Measurements from ENCODE around the gene KCNAB1. TPM values are rescaled to one million over a fixed set of nuclear protein-coding genes. Genes with fewer than 3 reads are reported as not detected.
"Not testable (repeated sequence)": the region's sequence is repeated elsewhere in the genome, so short reads cannot be mapped to it uniquely, and the experiment has no call there.

Gene KCNAB1
- total RNA-seq, 2 experiments from 2014 or later = 0.09 TPM; not detected in 1

DNA sequence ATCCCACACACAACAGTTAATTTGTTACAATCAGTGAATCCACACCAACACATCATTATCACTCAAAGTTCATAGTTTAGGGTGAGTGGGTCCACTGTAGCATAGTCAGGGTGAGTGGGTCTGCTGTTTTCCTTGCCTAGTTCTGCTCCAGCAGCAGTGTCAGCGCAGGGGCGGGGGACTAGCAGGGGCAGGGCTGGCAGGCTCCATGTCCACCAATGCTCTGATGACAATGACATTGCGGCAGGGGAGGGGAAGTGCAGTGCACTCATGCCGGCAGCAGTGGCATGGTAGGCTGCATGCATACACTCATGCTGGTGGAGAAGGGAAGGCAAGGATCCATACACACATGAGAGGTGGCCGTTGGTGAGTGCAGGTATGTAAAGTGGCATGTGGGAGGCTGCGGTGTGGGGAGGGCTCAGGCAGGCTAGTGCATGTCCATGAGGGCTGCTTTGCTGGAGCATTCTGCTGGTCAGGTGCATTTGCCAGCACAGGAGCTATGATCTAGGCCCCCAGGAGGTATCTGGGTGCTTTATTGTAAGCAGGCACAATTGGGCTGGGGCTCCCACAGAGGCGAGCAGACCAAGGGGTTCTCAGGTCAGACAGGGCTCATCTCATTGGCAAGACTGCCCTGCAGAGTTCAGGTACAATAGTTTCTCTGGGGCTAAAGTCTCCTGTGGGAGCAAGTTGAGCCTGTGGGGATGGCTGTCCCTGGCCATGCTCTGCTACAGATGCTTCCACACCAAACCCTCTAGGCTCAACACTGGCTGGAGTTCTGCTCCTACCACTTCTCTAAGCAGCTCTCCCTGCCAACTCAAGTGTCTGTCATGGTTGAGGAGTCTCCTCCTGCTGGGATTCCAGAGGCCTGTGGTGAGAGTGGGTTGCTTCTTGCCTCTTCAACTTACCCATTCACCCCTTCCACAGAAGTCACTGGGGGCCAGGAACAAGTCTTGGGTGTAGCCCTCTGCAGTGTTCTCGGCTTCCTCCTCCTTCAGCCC is 81.3 kb downstream of the KCNAB1 start:
- DNase-seq = no peak
- H3K4me3 Mint-ChIP-seq = no peak overlapping the region
- H3K27ac Mint-ChIP-seq = no peak overlapping the region
- POLR2A ChIA-PET = no interaction called here
- H3K9me3 Mint-ChIP-seq = no peaks in the 10 kb centered on the region
- no peak for ATAC-seq (ENCODE audit: low read depth)
- H3K4me1 Mint-ChIP-seq = peaks cover 3% of the 10 kb centered on the region
- peaks cover 4% of the 10 kb centered on the region for H3K27me3 Mint-ChIP-seq
- H3K36me3 Mint-ChIP-seq = no peaks in the 10 kb centered on the region

GRCh38 chr3:156206157-156206556 is 85.8 kb downstream of the KCNAB1 start:
- H3K36me3 Mint-ChIP-seq = no peaks in the 10 kb centered on the region
- no peaks in the 10 kb centered on the region for H3K9me3 Mint-ChIP-seq
- H3K27ac Mint-ChIP-seq = no peak overlapping the region
- ATAC-seq (ENCODE audit: low read depth) (no peak), DNase-seq (no peak)
- H3K27me3 Mint-ChIP-seq = peaks cover 4% of the 10 kb centered on the region
- POLR2A ChIA-PET = no interaction called here
- H3K4me3 Mint-ChIP-seq = no peak overlapping the region
- H3K4me1 Mint-ChIP-seq = peaks cover 3% of the 10 kb centered on the region

- H3K36me3 Mint-ChIP-seq = no peaks in the 10 kb centered on the region
- POLR2A ChIA-PET = no interaction called here
- no peak overlapping the region for H3K4me3 Mint-ChIP-seq
- ATAC-seq (ENCODE audit: low read depth) (no peak), DNase-seq (no peak)
- H3K27me3 Mint-ChIP-seq = peaks cover 2% of the 10 kb centered on the region
- no peak overlapping the region for H3K27ac Mint-ChIP-seq
- H3K9me3 Mint-ChIP-seq = no peaks in the 10 kb centered on the region
- peaks cover 3% of the 10 kb centered on the region for H3K4me1 Mint-ChIP-seq
Measured at GRCh38 chr3:156207802-156208685, 87.7 kb downstream of the KCNAB1 start.

DNA sequence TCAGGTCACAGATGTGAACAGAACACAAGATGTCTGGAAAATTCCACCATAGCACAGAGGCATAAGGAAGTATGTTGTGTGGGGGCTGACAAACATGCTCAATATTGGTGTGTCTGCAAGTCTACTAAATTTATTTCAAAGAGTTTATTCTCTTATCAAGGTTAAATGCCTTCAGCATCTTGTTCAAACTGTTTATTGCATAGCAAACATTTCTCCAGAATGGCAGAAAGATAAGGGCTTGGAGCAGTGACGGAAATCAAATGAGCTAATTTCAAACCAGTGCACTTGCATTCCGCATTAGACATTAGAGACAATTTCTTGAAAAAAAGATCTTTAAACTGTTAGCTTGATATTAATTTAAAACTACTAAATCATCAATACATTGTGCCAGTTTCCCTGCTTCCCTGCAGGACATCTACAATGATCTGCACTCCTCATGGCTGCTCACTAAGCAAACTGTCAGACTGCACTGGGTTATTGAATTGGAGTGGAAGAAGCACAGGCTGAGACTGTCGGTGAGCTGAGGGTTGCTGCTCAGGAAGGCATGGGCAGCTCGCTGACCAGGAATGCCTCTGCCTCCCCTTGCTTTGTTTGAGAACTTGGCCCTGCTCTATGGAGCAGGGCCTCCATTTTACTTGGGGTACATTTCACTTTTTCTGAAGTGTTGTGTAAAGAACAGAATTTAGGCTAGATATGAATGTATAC is 89.4 kb downstream of the KCNAB1 start:
- H3K27ac Mint-ChIP-seq = no peak overlapping the region
- no peak overlapping the region for H3K4me3 Mint-ChIP-seq
- no peaks in the 10 kb centered on the region for H3K9me3 Mint-ChIP-seq
- POLR2A ChIA-PET = no interaction called here
- DNase-seq (no peak), ATAC-seq (ENCODE audit: low read depth) (no peak)
- no peaks in the 10 kb centered on the region for H3K27me3 Mint-ChIP-seq
- H3K36me3 Mint-ChIP-seq = no peaks in the 10 kb centered on the region
- H3K4me1 Mint-ChIP-seq = peaks cover 3% of the 10 kb centered on the region

DNA sequence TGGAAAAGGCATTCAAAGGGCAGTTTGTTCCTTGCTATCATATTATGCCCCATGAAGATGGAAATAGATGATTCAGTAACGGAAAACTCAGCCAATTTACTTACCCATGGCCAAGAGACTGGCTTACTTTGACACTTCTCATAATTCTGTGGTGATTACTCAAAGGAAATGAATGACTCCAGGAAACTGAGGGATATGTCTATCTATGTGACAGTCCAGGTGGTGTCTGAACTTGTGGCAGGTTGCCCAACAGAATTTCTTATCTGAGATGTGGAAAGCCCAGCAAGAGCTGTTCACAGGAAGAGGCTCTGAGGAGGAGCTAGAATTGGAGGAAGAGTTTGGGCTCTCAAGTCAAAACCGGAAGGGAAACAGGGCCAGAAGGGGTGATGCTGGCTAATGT is 91.2 kb downstream of the KCNAB1 start:
- Mint-ChIP-seq H3K36me3 (no peaks in the 10 kb centered on the region), H3K4me1 (no peaks in the 10 kb centered on the region), H3K27ac (no peak overlapping the region), H3K27me3 (peaks cover 2% of the 10 kb centered on the region), H3K4me3 (no peak overlapping the region), H3K9me3 (no peaks in the 10 kb centered on the region)
- DNase-seq (no peak), ATAC-seq (ENCODE audit: low read depth) (no peak)
- POLR2A ChIA-PET = no interaction called here

DNA sequence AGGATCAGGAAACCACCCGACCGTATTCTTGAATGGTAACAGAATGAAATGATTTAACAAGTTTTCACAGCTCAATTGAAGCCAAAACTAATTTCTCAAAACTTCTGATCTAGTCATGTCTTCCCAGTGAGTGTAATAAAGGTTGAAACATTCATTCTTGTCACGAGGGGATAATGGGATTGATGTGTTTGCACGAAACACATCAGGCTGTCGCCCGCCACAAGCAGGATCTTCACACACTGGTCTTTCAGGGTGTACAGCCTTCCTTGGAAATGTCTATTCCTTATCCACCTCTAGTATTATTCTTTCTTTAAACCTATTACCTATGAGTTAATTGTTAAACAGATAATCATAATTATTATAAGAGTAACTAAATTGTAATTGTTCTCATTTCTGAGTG is 94.3 kb downstream of the KCNAB1 start:
- no peak for DNase-seq
- no peak for ATAC-seq (ENCODE audit: low read depth)
- POLR2A ChIA-PET = no interaction called here
- Mint-ChIP-seq H3K4me3 (no peak overlapping the region), H3K9me3 (no peaks in the 10 kb centered on the region), H3K27me3 (peaks cover 5% of the 10 kb centered on the region), H3K4me1 (no peaks in the 10 kb centered on the region), H3K36me3 (no peaks in the 10 kb centered on the region), H3K27ac (no peak overlapping the region)

DNA sequence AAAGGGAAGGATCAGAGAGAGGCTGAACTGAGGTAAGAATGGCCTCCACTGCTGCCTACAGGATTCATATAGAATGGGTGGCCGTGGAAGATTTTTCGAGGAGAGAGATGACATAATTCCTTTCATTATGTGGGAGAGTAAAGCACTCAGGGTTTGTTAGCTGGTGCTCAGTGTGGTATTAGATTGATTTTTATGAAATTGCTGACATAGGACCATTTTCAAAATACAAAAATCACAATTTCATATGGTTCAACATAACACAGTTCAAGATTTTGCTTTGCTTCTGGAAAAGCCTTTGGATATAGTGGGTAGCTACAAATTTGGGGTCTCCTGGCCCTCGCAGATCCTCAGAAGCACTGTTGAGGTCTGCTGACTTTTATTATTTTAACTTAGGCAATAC is 95.4 kb downstream of the KCNAB1 start:
- ATAC-seq (ENCODE audit: low read depth) (no peak), DNase-seq (no peak)
- H3K36me3 Mint-ChIP-seq = no peaks in the 10 kb centered on the region
- POLR2A ChIA-PET = no interaction called here
- H3K4me1 Mint-ChIP-seq = no peaks in the 10 kb centered on the region
- H3K4me3 Mint-ChIP-seq = no peak overlapping the region
- H3K9me3 Mint-ChIP-seq = no peaks in the 10 kb centered on the region
- H3K27ac Mint-ChIP-seq = no peak overlapping the region
- peaks cover 5% of the 10 kb centered on the region for H3K27me3 Mint-ChIP-seq

- Mint-ChIP-seq H3K27ac (no peak overlapping the region), H3K9me3 (no peaks in the 10 kb centered on the region), H3K27me3 (peaks cover 5% of the 10 kb centered on the region), H3K4me3 (no peak overlapping the region), H3K4me1 (no peaks in the 10 kb centered on the region), H3K36me3 (no peaks in the 10 kb centered on the region)
- no peak for ATAC-seq (ENCODE audit: low read depth)
- POLR2A ChIA-PET = no interaction called here
- DNase-seq = no peak
Measured at GRCh38 chr3:156216216-156216615, 95.8 kb downstream of the KCNAB1 start.

DNA sequence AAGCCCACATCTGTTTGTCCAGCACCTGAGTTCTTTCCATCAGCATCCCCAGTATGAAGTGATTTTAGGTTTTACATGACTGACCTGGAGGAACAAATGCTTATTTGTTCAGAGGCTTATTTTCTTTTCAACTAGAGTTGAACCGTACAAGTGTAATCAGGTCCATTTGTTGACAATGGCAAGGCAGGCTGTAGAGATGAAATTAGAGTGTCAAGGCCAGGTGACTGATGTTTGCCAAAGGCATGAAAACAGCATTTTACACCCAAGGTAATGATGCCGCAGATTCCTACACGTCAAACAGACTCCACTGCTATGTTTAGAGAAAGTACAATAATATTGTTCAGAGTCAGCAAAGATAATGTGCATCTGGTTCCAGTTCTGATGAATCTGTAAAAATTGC is 96.5 kb downstream of the KCNAB1 start:
- Mint-ChIP-seq H3K4me3 (no peak overlapping the region), H3K9me3 (peaks cover 2% of the 10 kb centered on the region), H3K36me3 (no peaks in the 10 kb centered on the region), H3K27me3 (peaks cover 5% of the 10 kb centered on the region), H3K4me1 (no peaks in the 10 kb centered on the region), H3K27ac (no peak overlapping the region)
- POLR2A ChIA-PET = no interaction called here
- ATAC-seq (ENCODE audit: low read depth) (no peak), DNase-seq (no peak)

- H3K27me3 Mint-ChIP-seq = peaks cover 5% of the 10 kb centered on the region
- H3K27ac Mint-ChIP-seq = no peak overlapping the region
- H3K4me1 Mint-ChIP-seq = no peaks in the 10 kb centered on the region
- ATAC-seq (ENCODE audit: low read depth) (no peak), DNase-seq (no peak)
- POLR2A ChIA-PET = no interaction called here
- no peak overlapping the region for H3K4me3 Mint-ChIP-seq
- no peaks in the 10 kb centered on the region for H3K36me3 Mint-ChIP-seq
- H3K9me3 Mint-ChIP-seq = peaks cover 4% of the 10 kb centered on the region
Measured at GRCh38 chr3:156217674-156218352, 97.4 kb downstream of the KCNAB1 start.

DNA sequence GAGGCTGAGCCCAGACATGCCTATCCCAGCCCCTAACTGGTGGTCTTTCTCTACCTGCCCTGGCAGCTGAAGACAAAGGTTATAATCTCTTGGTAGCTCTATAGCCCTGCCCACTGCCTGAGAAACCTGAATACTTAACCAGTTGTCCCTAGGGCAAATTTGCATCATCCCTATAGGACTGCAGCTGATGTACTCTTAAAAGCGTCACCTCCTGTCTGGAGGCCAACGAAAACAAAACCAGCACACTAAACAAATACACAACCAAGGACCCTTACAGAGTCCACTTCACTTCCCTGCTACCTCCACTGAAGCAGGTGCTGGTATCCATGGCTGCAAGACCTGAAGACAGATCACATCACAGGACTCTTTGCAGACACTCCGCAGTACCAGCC is 98.0 kb downstream of the KCNAB1 start:
- Mint-ChIP-seq H3K27ac (no peak overlapping the region), H3K27me3 (peaks cover 5% of the 10 kb centered on the region), H3K4me1 (no peaks in the 10 kb centered on the region), H3K4me3 (no peak overlapping the region), H3K36me3 (no peaks in the 10 kb centered on the region), H3K9me3 (peaks cover 4% of the 10 kb centered on the region)
- DNase-seq = no peak
- POLR2A ChIA-PET = no interaction called here
- no peak for ATAC-seq (ENCODE audit: low read depth)

DNA sequence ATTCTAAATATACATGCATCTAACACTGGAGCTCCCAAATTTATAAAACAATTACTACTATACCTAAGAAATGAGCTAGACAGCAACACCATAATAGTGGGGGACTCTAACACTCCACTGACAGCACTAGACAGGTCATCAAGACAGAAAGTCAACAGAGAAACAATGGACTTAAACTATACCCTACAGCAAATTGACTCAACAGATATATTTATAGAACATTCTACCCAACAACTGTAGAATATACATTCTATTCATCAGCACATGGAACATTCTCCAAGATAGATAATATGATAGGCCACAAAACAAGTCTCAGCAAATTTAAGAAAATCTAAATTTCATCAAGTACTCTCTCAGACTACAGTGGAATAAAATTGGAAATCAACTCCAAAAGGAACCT is 102.0 kb downstream of the KCNAB1 start:
- DNase-seq; H3K4me1 Mint-ChIP-seq; ATAC-seq (ENCODE audit: low read depth); H3K27me3 Mint-ChIP-seq; POLR2A ChIA-PET; H3K36me3 Mint-ChIP-seq; H3K9me3 Mint-ChIP-seq; H3K4me3 Mint-ChIP-seq; H3K27ac Mint-ChIP-seq: not testable (repeated sequence)

- H3K9me3 Mint-ChIP-seq; H3K36me3 Mint-ChIP-seq; DNase-seq; H3K4me3 Mint-ChIP-seq; H3K27me3 Mint-ChIP-seq; H3K27ac Mint-ChIP-seq; H3K4me1 Mint-ChIP-seq; ATAC-seq (ENCODE audit: low read depth); POLR2A ChIA-PET: not testable (repeated sequence)
Measured at GRCh38 chr3:156224046-156224445, 103.7 kb downstream of the KCNAB1 start.
